HG02943 (cell line): ENCODE measurements around the gene GCSAML.

ENCODE experiments used
- ATAC-seq: cut with Tn5 transposase; IDR thresholded peaks from one replicate; pipeline ENCODE4 v1.9.1; 2021; ENCODE audit warnings: mild to moderate bottlenecking, low read depth, moderate library complexity; ENCODE audit not compliant: unreplicated experiment

GCSAML gene

DNA sequence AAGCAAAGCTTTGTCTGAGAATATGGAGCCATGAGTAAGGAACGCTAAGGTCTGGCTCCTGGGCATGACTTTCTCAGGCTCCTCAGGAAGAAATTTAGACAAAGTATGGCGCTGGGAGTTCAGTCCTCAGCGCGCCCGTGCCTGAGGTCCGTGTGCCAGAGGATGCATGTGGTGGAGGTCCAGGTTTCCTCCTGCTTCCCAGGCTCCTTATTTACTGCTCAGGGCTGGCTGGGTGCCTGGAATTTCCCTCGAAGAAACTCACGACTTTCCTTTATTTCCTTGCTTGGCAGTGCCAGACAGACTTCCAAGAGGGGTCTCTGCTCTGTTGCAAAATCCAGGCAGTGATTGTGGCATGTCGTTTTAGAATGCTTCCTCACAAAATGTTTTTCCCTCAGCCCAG lies 13.3 kb downstream of the GCSAML start:
- ATAC-seq, result no peak

DNA sequence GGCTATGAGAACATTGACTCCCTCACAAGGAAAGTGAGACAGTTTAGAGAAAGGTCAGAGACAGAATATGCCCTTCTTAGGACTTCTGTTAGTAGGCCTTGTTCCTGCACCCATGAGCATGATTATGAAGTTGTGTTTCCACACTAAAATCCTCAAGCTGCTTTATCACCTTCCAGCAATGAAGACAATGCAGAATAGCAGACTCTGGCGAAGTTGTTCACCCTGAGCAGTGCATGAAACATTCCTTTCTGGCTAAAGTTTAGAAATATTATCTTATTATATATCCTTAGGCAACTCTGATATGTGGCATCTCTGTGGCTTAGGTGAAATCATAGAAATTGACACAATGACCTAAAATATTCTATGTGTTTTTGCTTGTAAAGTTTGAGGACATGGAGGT lies 25.3 kb downstream of the GCSAML start:
- no peak for ATAC-seq

GRCh38 chr1:247574664-247575063 lies 25.7 kb downstream of the GCSAML start:
- no peak for ATAC-seq

GRCh38 chr1:247576514-247576913 lies 27.6 kb downstream of the GCSAML start:
- no peak for ATAC-seq

DNA sequence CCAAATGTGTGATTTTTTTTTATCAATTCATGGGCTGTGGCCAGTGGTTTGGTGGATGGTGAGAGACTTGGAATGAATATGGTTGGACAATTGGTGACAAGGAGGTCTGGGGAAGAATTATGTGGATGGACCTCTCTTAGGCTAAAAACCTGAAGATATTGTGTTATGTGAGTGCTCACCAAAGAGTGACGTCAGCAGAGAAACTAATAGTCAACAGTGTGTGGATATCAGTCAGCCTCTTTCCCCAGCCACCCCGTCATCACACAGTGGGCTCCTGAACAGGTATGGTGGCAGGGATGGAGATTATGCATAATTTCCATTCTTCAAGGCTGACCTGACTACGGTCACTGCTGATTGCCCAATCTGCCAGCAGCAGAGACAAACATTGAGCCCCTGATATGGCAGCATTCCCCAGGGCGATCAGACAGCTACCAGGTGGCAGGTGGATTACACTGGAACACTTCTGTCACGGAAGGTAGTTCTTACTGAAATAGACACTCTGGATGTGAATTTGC lies 30.1 kb downstream of the GCSAML start:
- no peak for ATAC-seq

DNA sequence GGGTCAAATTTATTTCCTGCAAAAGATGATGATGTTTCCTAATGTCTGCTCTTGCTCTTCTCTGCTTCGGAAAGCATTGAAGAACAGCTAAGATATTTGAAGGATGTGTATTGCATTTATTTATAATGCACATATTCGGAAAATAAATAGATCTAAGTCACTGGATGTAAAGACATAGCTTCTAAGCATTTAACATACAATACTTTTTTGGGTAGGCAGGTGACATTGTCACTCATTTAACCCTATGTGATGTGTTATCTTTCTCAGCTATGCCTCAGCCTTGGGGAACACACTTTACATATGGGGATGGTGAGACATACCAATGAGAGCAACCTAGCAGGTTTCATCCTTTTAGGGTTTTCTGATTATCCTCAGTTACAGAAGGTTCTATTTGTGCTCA lies 39.1 kb downstream of the GCSAML start, which contains the start of gene OR2G2:
TSS of gene OR2G2 (plus strand) at position 301 of the 400 bp plus-strand sequence. CDS start at position 301, 0 bp downstream.
- no peak for ATAC-seq

DNA sequence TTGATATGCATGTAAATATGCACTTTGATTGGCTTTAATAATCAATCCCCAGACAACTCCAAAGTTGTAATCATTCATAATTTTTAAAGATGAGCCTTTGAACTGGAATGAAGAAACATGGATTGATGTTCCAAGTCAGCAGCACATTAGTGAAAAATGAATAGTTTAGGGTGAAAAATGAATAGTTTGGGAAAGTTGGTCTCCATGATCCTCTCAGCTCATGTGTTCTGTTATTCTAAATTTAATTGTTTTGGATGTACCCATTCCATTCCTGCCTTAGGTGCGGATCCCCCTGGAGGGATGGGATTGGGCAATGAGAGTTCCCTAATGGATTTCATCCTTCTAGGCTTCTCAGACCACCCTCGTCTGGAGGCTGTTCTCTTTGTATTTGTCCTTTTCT lies 56.4 kb downstream of the GCSAML start, which contains the start of gene OR2G3:
TSS of gene OR2G3 (plus strand) at position 301 of the 400 bp plus-strand sequence. CDS start at position 301, 0 bp downstream.
- no peak for ATAC-seq

- no peak for ATAC-seq
These were observed 64.5 kb downstream of the GCSAML start for GRCh38 chr1:247613405-247613804.

DNA sequence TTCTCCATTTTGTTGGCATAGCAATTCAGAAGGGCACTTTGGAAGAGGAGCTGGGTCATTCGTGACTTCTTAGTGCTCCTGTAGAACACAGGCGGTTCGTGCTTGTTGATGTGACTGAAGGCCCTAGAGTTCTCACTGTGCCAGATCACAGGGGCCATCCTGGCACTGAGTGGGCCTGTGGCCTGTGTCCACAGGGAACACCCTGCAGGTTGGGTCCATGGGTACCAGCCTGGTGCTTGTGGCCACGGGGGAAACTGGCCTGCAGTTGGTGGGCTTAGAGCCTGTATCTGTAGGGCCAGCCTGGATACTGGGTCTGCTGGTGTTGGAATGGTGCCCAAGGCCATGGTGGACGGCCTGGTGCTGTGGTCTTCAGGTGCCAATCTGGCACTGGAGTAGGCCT lies 65.7 kb downstream of the GCSAML start:
- no peak for ATAC-seq
